Hematopoietic multipotent progenitor cell treated with erythropoietin and hydrocortisone succinate and interleukin-3 and kit ligand, for 17 days (in vitro differentiated cells): ENCODE data around the gene MDGA2.

Experiments
- DNase-seq: peaks from one replicate; pipeline ENCODE4 v3.0.0-alpha.2; 2015; ENCODE audit warnings: low spot score

Gene MDGA2

GRCh38 chr14:47619392-47619791, 56.0 kb downstream of the MDGA2 start:
- DNase-seq = no peak

DNA sequence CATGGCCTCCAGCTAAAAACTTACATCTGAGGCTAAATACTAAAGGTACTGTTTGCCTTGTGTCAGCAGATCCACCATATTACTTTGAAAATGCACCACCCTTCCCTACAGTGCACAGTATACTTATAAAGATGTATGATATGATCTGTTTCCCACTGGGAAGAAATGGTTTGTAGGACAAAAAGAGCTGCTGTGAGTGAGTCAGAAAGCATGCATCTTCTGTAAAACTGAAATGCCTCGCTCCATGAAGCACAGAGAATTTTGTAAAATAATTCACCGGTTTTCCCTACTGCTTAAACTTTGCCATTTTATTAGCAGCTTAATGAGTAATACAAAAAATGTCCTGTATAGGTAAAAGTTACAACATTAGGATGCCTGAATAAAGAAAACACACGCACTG, 68.8 kb downstream of the MDGA2 start:
- DNase-seq = no peak

DNA sequence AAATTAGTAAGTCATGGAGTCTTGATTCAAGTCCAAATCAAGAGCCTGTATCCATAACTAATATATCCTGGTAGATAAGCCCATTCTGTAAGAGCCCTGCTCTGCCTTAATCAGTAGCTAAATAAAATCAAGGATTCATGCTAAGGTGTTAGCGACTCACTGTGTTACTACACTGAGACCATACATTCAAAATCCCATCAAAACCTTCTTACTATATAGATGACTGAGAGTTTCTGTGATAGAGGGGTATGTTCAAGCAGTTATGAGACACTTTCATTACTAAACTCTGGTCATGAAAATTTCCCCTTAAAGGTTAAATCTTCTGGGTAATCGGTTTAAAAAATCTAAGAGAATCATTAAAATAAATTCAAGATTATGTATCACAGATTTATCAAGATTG, 78.5 kb downstream of the MDGA2 start:
- no peak for DNase-seq

DNA sequence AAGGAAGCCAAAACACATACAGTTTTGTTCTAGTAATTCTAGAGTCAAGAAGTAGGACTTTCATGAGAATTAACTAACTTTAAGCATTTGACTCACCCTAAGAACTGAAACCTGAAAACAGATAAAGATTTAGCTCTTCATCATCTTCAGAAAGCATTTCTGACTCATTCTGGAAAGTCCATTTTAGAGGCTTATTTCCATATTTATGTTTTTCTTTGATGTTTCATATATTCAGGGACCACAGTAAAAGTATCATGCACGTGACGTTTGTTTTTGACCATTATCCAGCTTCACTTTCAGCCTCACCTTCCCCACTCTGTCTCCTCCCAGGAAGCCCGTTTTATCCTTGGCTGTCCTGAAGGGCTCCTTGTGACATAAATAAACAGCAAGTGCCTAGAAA, 79.2 kb downstream of the MDGA2 start:
- no peak for DNase-seq

DNA sequence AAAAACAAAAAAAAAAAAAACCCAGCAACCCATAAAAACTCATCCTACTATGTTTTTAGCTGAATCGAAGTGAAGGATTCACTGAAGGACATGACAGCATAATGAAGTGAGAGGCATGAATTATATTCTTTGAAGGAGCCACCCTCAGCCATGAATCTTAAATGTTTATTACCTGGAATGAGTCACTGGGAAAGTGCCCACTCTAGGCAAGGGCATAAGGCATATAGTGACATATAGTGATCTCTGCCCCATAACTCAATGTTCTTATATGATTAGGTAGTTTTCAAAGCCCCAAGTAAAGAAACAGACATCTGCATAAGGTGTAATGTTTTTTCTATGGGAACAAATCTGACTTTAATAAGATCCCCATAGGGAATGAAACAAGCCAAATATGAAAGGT, 79.9 kb downstream of the MDGA2 start:
- no peak for DNase-seq

DNA sequence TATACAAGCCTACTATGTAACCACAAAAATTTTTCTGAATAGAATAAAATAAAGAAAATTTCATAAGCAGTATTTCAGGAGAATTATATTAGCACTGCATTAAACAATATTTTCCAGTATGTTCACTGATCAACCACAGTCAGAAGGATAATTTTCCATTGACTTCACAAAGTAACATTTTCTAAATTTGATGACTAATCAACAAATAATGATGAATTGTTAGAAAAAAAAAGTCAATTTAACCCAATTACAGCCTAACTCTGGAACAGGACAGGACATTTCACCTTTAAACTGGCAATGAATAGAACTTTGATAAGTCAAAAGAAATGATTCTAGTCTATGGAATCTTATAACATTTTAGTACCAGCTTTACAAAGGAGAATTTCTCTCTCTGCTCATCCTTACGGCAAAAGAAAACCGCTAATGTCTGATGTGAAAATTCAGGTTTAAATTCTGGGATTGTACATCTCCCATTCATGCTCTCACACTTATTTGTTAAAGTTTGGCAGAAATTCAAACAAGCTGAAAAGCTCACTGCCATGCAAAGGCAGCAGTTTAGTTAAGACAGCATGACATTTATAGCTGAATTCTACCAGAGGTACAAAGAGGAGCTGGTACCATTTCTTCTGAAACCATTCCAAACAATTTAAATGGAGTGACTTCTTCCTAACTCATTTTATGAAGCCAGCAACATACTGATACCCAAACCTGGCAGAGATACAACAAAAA, 84.5 kb downstream of the MDGA2 start:
- DNase-seq = no peak

DNA sequence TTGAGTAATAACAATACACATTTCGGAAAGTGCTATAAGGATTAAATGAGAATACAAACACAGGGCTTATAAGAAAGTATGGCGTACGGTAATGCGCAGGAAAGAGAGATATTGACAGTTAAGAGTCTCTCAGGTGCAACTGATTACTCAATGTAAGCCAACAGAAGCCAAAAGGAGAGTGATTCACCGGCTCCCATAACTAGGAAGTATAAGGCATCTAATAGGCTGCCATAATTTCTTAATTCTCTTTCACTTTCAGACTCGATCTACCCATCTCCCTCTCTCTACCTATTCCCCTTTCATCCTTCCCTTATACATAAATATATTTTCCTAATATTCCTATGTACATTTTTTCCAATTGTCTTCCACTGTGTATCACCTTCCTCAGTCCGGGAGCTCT, 90.0 kb downstream of the MDGA2 start:
- no peak for DNase-seq

DNA sequence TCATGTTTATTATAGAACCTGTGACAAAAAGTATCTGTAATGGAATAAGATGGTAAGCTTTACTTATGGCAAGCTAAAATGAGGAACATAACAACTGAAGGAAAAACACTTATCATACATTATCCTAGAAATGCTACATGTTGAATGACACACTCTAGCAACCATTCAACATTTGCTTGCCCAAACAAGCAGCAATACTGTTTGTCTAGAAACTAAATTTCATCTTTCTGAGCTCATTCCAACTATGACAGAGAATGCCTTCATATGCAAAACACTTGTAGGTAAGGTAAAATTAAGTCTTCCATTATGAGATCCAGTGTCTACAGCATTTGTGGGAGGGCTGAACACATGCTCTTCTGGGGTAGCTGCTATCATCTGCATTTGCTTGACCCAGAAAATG, 108.1 kb downstream of the MDGA2 start:
- DNase-seq = no peak

DNA sequence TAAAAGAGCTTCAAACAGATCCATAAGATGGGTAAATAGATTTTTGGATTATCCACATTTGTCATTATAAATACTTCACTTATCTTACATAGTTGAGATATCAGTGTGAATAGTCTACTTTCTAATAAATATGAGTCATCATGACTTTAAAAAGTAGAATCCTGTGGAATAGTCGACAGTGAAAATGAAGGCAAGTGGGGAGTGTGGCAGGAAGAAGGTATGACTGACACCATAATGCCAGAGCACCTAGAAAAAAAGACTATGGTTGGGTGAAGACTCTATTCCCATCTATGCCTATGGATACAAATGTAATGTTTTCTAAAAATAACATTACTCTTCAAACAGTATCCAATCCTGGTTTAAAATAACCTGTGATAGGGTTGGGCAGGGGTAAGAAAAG, 117.5 kb downstream of the MDGA2 start:
- DNase-seq = no peak

DNA sequence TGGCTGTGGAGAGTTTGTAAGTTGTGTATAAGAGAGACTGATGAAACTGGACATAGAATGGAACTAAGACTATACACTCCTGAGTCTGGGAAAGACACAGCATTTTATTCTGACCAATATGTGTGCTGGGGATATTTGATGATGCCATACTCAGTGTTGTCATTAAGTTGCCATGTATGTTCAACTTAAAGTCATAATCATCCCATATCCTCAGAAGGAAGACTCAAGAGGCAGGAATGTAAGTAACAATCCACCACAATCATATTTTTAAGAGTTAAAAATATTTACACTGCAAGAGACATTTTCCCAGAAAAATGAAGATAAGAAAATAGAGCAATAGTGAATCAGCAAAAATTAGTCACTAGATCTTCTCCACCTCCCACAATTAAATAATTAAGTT, 120.1 kb downstream of the MDGA2 start:
- no peak for DNase-seq

DNA sequence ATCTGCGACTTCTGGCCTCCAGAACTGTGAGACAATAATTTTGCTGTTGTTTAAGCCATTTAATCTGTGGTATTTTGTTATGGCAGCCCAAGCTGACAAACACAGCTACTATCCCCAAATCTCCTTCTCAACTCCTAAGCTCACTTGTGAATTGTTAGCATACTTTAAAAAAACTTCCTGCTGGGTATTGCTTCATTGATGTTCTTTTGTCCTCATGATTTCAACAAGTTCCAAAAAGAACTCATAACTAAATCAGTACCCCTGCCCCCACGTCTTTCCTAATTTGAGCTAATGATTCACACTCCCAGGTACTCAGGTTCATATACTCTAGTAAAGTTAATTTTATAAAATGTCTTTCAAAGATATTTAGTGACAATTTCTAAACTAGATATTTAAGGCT, 125.5 kb downstream of the MDGA2 start:
- no peak for DNase-seq

GRCh38 chr14:47543459-47543858, 131.9 kb downstream of the MDGA2 start:
- DNase-seq = no peak

- no peak for DNase-seq
Observed at GRCh38 chr14:47541662-47542061, 133.7 kb downstream of the MDGA2 start.

DNA sequence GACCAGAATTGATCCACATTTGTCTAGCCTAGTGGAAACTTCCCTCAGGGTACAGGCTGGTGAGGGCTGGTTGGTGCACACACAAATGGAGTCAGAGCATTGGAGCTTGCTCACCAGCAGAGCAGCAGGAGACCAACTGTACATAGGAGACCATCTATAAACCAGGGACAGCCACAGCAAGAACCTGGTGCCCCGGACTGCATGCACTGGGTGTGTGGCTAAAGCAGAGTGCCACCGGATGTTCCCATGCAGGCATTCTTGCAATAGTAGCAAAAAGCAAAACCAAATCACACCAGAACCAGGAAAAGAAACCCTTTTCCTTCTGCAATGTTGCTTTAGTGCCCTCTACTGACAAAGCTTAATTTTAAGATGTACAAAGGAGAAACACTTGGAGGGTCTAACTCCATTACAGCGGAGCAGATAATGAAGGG, 136.4 kb downstream of the MDGA2 start:
- DNase-seq = no peak

- no peak for DNase-seq
Observed at GRCh38 chr14:47536341-47536740, 139.1 kb downstream of the MDGA2 start.

DNA sequence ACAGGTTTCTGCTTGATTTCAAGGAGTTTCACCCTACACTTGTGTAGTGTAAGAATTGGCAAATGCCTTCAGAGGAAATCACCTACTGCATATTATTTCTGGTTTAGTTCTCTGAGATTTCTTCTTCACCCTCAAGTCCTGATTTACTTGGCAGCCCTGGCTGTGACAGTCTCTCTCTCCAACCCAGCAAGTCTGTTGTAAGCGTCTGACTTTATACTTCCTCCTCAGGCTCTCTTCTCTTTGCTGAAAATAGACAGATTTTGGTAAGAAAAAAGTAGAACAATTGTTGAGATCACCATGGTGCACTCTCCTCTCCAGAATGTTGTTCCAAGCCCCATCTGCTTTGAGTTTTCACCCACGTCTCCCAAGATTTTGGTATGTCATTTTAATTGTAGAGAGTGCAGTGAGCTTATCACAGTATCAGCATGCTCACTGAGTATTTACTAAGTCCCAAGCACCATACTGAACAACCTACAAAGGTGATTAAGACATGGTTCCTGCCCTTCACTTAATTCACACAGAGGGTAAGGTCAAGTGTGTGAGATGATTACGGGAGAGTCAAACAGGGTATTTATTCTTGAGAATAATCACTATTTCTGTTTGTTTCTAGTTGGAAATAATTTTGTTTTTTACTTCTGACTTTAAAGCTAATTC, 148.7 kb downstream of the MDGA2 start:
- no peak for DNase-seq

DNA sequence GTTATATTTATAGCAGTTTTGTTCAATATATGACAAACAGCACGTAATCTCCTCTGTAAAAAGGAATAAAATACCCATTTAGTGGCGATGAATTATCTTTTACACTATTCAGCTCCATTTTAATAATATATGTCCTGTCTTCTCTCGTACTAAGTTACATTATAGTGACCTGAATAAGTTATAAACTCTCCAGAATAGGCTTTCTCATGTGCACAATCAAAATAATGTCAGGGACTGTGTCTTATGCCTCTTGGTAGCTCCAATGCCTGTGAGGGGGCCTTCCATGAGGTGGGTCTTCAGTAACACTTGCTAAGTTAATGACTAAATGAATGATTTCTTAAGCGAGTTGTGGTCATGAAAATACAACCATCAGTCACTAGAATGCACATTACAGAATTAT, 150.9 kb downstream of the MDGA2 start:
- DNase-seq = no peak

DNA sequence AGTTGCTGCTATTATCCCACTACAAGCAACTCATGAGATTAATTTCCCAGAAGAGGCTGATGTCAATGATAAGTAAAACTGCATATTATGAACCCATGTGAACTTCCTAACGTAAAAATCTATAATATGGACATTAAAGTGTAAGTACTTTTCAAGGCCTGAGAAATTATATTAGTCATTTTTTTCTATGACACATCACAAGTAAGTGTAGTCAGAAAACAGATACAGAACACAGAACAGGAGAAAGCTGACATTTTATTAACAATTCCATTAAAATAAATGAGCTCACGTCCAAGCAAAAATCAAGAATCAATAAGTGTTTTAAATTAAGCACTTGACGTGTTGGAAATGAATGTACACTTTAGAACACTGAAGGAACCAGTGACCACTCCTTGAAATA, 155.0 kb downstream of the MDGA2 start:
- DNase-seq = no peak

- no peak for DNase-seq
Observed at GRCh38 chr14:47511829-47512228, 163.6 kb downstream of the MDGA2 start.

GRCh38 chr14:47509957-47510356, 165.4 kb downstream of the MDGA2 start:
- DNase-seq = no peak

DNA sequence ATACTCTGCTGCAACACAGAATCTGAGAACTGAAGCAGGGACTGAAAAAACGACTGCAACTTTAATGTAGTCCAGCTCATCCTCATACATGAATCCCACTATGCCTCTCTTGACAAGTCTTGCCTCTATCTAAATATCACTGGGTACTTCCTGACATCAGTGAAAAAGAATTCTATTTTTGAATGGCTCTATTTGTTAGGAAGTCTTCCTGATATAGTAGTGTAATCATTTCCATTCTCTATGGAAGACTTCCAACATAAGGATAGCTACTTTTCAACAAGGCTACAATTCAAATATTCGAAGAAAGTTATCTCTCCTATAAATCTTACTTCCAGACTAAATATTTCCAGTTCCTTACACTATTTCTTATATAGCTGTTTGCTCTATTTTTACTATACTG, 167.5 kb downstream of the MDGA2 start:
- no peak for DNase-seq

- DNase-seq = no peak
Observed at GRCh38 chr14:47500369-47500768, 175.0 kb downstream of the MDGA2 start.

DNA sequence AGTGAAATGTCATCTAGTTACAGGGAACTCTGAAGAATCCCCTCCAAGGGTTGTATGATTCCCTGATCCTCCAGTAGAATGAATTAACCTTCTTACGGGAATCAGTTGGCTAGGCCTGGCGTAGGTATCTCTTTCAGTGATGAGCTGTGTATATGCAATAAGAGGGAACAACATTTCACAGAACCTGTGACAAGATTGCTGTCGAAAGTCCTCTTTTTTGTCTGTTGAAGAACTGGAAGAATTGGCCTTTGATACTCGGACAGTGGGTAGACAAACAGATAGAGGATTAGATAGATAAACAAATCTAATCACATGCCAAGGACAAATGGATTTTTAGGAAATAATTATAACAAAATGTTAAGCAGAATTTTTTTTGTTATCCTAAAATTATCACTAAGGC, 184.6 kb downstream of the MDGA2 start:
- no peak for DNase-seq

GRCh38 chr14:47490353-47490752, 185.1 kb downstream of the MDGA2 start:
- no peak for DNase-seq
